Right lobe of liver (tissue), 6 donors: Measurements from ENCODE around the gene TESMIN. TPM values are rescaled to one million over a fixed set of nuclear protein-coding genes. Genes with fewer than 3 reads are reported as not detected.

Experiments
- ATAC-seq, 4 donors: fragments of 200-7000 bp; cut with Tn5 transposase; one replicate each; pipeline ENCODE4 v1.9.1; 2020; ENCODE audit warnings: mild to moderate bottlenecking in 4 of 4, moderate library complexity in 4 of 4
- DNase-seq, 3 donors: peaks; one replicate each; pipeline ENCODE4 v3.0.0-alpha.2; 2020
- H3K27ac ChIP-seq, 3 donors: fragments of 200-600 bp; one replicate each; pipeline ENCODE4 v1.8.0; 2022
- H3K27me3 ChIP-seq, 2 donors: fragments of 200-600 bp; one replicate each; pipeline ENCODE4 v1.8.0; 2022
- H3K36me3 ChIP-seq, 4 donors: fragments of 200-600 bp; sonication (generic) in 1 of 4; one replicate each; pipeline versions ENCODE4 v1.5.1 to v1.8.0; 2017 to 2022; ENCODE audit warnings: control low read depth in 1 of 4
- H3K4me1 ChIP-seq, 4 donors: fragments of 200-600 bp; sonication (generic) in 1 of 4; one replicate each; pipeline versions ENCODE4 v1.5.1 to v1.8.0; 2017 to 2022; ENCODE audit warnings: control low read depth in 1 of 4
- H3K4me3 ChIP-seq, 3 donors: fragments of 200-600 bp; one replicate each; pipeline ENCODE4 v1.8.0; 2022
- H3K9me3 ChIP-seq, 4 donors: fragments of 200-600 bp; sonication (generic) in 1 of 4; one replicate each; pipeline versions ENCODE4 v1.5.1 to v1.8.0; 2017 to 2022; ENCODE audit warnings: control low read depth in 1 of 4
- POLR2A ChIP-seq: fragments of 450-650 bp; IDR thresholded peaks from one replicate; pipeline ENCODE4 v1.6.1; 2017; ENCODE audit warnings: antibody characterized with exemption, mild to moderate bottlenecking
- WGBS: methylation state at CpG from one replicate; pipeline ENCODE4 v1.1.6; 2018; ENCODE audit warnings: low coverage, low lambda C conversion rate; ENCODE audit not compliant: insufficient coverage; ENCODE audit errors: missing lambda C conversion rate; 5-methylcytosine and 5-hydroxymethylcytosine counted together
- intact Hi-C, 2 donors: fragments of 100-400 bp; cut with DNase I; formaldehyde crosslinking; loops; one replicate each; pipeline versions ENCODE4 v1.11.2 to v1.14.1; 2022
- total RNA-seq, 6 experiments: library from RNA; depleted of rRNA in 2 of 6; stranded (reverse); fragments of >200 nt in 2 of 6; fragmentation: NEBNext Ultra II Directional in 3 of 6; extraction: Animal tissue kit (Norgen Biotek cat#: 25700) in 3 of 6; gene quantifications; one replicate each; pipeline versions ENCODE4 v1.1.0 to v1.2.4, GENCODE V29; 2016 to 2023
- TF ChIP-seq, protein P1 (sequence below), 4 donors: fragments of 200-600 bp in 3 of 4; fragments of 450-650 bp in 1 of 4; IDR thresholded peaks; one replicate each; pipeline versions ENCODE4 v1.5.1 to v1.8.0; 2016 to 2022; ENCODE audit warnings: antibody characterized with exemption in 4 of 4, mild to moderate bottlenecking in 2 of 4
- donor health status: DM: no; HTN: yes; CAD: no.
- donor health status: DM: no; HTN: no; CAD: no.
- donor health status: DM: no; HTN: no; CAD: no.
- donor health status: DM: no; HTN: yes; CAD: no.
- donor health status: DM: no; HTN: yes; CAD: no.

The TESMIN gene
- total RNA-seq, 6 experiments from 2014 or later: 0.42 to 1.4 (median 0.80) TPM

DNA sequence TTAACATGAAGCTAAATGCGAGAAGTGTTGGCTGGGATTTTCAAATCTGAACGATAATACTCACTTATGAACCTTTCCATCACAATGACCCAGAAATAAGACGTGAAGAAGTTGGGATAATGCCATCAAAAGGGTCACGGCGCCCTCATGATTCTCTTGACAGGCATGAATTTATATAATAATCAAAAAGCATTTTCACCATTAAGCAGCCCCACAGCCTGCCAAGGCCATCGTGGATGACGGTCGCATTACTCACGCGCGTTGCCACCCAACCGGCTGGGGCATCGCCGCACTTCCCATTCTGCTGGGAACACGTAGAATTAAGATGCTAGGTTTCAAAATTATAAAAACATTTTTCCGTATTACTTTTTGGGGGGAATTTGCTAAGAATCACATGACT, 85.9 kb downstream of the TESMIN start:
- no peak overlapping the region for H3K27ac ChIP-seq
- peak in 1 of 3 donors; percentile 27 for DNase-seq
- no peaks in the 10 kb centered on the region for H3K27me3 ChIP-seq
- ATAC-seq: no peak
- H3K9me3 ChIP-seq: no peaks in the 10 kb centered on the region
- WGBS: 82% methylated on average over 16 of the region's 16 CpGs
- no peak overlapping the region for H3K4me3 ChIP-seq
- TF ChIP-seq POLR2A: no peak
- TF ChIP-seq, protein P1, sequence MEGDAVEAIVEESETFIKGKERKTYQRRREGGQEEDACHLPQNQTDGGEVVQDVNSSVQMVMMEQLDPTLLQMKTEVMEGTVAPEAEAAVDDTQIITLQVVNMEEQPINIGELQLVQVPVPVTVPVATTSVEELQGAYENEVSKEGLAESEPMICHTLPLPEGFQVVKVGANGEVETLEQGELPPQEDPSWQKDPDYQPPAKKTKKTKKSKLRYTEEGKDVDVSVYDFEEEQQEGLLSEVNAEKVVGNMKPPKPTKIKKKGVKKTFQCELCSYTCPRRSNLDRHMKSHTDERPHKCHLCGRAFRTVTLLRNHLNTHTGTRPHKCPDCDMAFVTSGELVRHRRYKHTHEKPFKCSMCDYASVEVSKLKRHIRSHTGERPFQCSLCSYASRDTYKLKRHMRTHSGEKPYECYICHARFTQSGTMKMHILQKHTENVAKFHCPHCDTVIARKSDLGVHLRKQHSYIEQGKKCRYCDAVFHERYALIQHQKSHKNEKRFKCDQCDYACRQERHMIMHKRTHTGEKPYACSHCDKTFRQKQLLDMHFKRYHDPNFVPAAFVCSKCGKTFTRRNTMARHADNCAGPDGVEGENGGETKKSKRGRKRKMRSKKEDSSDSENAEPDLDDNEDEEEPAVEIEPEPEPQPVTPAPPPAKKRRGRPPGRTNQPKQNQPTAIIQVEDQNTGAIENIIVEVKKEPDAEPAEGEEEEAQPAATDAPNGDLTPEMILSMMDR (IDR thresholded peaks at IDR 0.05): no peak
- no peaks in the 10 kb centered on the region for H3K4me1 ChIP-seq
- no peaks in the 10 kb centered on the region for H3K36me3 ChIP-seq
- intact Hi-C loops: no loop called here

DNA sequence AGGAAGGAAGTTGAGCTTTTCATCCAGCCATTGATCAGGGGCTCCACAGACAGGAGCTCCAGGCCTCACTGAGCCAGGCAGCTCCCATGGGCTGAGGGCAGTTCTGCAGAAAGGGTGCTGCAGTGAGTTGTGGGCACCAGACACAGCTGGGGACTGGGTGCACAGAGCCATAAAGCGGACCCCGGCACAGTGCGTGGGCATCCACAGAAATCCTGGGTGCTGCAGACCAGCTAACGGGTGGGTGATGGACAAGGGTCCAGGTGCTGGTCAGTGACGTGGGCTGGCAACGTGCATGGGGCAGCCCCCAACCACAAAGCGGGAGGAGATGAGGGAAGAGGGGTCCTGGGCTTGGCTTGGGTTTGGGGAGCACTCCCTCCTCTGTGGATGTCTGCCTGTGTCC, 86.4 kb downstream of the TESMIN start:
- no peaks in the 10 kb centered on the region for H3K27me3 ChIP-seq
- ATAC-seq (no peak), DNase-seq (peak in 1 of 3 donors; percentile 36)
- 60% methylated on average over 1 of the region's 7 CpGs for WGBS
- H3K36me3 ChIP-seq: no peaks in the 10 kb centered on the region
- intact Hi-C loops: no loop called here
- TF ChIP-seq, protein P1 (IDR thresholded peaks at IDR 0.05): no peak
- TF ChIP-seq POLR2A: no peak
- H3K4me1 ChIP-seq: no peaks in the 10 kb centered on the region
- H3K9me3 ChIP-seq: no peaks in the 10 kb centered on the region
- H3K27ac ChIP-seq: no peak overlapping the region
- no peak overlapping the region for H3K4me3 ChIP-seq

DNA sequence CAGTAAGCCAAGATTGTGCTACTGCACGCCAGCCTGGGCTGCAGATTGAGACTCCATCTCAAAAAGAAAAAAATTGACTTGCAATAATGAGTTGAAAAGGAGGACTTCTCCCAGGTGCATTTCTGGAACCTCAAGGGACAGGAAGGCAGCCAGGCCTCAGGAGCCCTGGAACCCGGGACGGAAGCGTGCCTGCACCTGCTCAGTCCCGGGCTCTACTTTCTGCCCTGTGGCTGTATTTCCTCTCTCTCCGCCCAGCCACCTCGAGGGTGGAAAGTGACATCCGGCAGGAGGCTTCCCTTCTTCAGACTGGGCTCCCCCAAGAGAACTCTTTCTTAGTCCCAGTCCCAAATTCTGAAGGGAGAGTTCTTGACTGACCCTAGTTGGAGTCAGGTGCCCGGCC, 87.2 kb downstream of the TESMIN start:
- TF ChIP-seq, protein P1 (IDR thresholded peaks at IDR 0.05): no peak
- TF ChIP-seq POLR2A: no peak
- 58% methylated on average over 2 of the region's 9 CpGs for WGBS
- intact Hi-C loops: no loop called here
- H3K36me3 ChIP-seq: no peaks in the 10 kb centered on the region
- ATAC-seq: no peak
- no peaks in the 10 kb centered on the region for H3K9me3 ChIP-seq
- H3K27ac ChIP-seq: no peak overlapping the region
- no peak for DNase-seq
- no peaks in the 10 kb centered on the region for H3K27me3 ChIP-seq
- no peak overlapping the region for H3K4me3 ChIP-seq
- H3K4me1 ChIP-seq: no peaks in the 10 kb centered on the region

DNA sequence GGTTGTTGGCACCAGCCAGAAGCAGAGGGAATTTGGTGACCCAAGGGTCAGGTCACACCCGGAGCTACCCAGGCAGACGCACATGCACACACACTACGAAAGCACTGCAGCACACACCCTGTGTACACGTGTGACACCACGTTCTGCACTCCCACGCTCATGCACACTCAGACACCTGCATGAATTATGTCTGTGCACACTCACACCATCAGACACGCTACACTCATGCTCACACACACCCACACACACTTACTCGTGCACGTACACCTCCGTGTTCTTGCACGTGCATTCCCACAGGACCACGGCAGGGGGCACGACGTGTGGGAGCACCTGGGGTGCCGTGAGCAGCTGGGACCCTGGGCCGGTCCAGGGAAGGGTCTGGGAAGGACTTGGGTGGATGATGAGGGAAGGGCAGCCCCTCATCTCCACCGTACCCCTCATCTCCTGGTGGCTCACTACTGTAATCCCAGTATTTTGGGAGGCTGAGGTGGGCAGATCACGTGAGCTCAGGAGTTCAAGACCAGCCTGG, 87.8 kb downstream of the TESMIN start:
- no peak for ATAC-seq
- Histone ChIP-seq H3K36me3 (no peaks in the 10 kb centered on the region), H3K27me3 (no peaks in the 10 kb centered on the region), H3K9me3 (no peaks in the 10 kb centered on the region), H3K4me1 (no peaks in the 10 kb centered on the region), H3K4me3 (no peak overlapping the region), H3K27ac (no peak overlapping the region)
- peak in 1 of 3 donors; percentile 31 for DNase-seq
- no peak for TF ChIP-seq POLR2A
- TF ChIP-seq, protein P1 (IDR thresholded peaks at IDR 0.05): no peak
- intact Hi-C loops: no loop called here
- WGBS: 65% methylated on average over 8 of the region's 18 CpGs
